GM18868 (cell line): ENCODE results near the gene KRT6C.
"Not testable (repeated sequence)": the region's sequence is repeated elsewhere in the genome, so short reads cannot be mapped to it uniquely, and the experiment has no call there.

Experiments used
- ATAC-seq: cut with Tn5 transposase; IDR thresholded peaks from one replicate; pipeline ENCODE4 v1.9.1; 2021; ENCODE audit warnings: mild to moderate bottlenecking, moderate library complexity; ENCODE audit not compliant: unreplicated experiment

KRT6C gene

GRCh38 chr12:52461693-52462092 is 11.9 kb downstream of the KRT6C start:
- no peak for ATAC-seq

DNA sequence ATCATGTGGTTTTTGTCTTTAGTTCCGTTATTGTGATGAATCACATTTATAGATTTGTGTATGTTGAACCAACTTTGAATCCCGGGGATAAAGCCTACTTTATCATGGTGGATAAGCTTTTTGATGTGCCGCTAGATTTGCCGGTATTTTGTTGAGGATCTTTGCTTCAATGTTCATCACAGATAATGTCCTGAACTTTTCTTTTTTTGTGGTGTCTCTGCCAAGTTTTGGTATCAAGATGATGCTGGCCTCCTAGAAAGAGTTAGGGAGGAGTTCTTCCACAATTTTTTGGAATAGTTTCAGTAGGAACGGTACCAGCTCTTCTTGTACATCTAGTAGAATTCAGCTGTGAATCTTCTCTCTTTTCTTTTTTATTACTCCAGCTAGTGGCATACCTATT is 14.7 kb downstream of the KRT6C start:
- ATAC-seq, result no peak

DNA sequence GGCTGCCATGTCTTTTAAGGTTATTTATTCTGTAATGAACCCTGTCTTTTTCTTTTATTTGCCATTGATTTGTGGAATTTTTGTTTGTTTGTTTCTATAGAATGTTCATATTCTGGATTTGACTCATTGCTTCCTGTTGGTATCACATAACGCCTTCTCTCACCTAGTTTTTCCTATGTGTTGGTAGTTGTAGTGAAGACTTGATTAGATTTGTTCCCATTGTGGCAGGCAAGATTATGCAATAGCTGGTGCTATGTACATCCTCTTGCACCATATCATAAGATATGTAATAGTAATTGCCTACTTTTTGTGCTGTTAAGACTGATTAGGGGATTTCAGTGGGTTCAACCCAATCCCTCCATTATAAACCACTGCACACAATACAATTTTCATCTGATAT is 17.8 kb downstream of the KRT6C start:
- no peak for ATAC-seq

GRCh38 chr12:52454411-52455201 is 19.0 kb downstream of the KRT6C start:
- ATAC-seq, result no peak

- no peak for ATAC-seq
Measured at GRCh38 chr12:52452101-52452500, 21.5 kb downstream of the KRT6C start, which contains the start of gene KRT6B. KRT6B (minus strand) TSS chr12:52452146; CDS start chr12:52452078, 68 bp downstream.

GRCh38 chr12:52448228-52448627 is 25.4 kb downstream of the KRT6C start:
- no peak for ATAC-seq

DNA sequence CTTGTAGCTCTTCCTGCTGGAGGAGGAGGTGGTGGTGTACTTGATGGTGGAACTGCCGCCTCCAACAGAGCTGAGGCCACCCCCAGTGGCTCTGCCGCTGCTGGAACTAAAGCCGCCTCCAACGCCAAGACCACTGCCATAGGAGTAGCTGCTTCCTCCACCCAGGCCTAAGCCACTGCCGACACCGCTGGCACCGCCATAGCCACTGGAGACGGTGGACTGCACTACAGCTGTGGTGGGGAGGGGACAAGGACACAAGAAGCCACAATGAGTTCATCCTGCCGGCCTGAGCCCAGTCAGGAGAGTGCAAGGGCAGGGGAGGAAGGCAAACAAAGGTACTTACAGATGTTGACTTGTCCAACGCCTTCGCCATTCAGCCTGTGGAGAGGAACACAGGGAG is 26.4 kb downstream of the KRT6C start:
- ATAC-seq, result not testable (repeated sequence)

DNA sequence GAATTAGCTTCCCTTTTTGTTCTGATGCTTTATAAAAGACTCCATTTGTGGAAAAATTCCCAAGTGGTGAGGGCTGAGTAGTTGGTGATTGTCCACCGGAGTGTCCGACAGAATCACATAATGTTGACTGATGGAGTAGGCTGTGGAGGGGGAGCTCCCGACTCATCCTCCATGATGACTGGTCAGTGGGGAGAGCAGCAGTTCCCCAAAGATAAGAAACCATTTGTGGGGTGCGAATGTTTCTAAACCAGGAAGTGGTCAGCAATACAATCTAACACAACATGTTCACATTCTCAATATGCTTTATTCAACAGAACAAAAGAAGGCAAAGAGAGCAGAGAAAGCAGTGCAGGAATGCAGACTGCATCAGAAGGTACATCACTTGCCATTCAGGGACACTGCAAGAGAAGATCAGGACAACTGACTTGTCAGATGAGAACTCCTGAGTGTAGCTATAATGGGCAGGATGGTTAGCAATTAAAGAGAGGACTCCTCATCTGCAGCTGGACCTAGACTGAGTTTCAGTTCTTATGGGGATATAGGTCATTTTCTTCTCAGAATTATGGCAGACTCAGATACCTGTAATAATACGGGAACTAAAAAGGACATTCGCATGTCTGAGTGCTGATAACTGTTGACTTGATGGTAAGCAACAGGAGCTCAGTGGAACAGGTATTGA is 27.1 kb downstream of the KRT6C start:
- ATAC-seq, result no peak

GRCh38 chr12:52445876-52446275 is 27.7 kb downstream of the KRT6C start:
- no peak for ATAC-seq

DNA sequence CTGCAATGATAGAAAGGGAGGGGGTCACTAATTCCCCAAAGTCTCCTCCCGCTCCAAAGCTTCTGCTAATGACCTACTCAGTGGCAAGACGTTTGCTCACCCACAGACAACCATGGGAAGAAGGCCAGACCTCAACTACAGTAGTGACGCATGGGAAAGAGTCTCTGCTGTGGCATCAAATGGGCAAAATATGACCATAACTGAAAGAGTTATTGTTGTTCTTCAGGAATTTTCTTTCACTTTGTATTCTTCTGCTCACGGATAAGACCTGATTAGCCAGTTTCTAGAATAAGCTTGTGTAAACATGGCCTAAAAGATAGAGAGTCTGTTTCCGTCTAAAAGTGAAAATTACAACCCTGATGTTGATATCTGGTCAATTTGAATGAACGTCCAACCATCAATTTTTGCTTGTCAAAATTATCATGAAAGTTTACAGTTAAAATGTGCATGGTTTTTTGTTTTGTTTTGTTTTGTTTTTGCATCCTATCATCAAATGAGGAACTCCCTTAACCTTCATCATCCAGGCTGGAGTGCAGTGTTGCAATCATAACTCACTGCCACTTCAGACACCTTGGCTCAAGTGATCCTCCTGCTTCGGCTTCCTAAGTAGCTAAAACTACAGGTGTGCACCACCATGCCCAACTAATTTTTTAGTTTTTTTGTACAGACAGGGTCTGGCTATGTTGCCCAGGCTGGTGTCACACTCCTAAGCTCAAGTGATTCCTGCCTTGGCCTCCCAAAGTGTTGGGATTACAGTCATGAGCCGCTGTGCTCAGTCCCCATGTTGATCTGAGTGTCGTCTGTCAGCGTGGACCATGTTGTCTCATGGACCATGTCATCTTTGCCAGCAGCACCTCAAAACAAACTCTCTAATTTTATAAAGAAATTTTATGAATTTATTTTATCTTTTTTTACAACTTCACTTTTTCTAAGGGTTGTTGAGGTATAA is 28.7 kb downstream of the KRT6C start:
- ATAC-seq, result no peak

DNA sequence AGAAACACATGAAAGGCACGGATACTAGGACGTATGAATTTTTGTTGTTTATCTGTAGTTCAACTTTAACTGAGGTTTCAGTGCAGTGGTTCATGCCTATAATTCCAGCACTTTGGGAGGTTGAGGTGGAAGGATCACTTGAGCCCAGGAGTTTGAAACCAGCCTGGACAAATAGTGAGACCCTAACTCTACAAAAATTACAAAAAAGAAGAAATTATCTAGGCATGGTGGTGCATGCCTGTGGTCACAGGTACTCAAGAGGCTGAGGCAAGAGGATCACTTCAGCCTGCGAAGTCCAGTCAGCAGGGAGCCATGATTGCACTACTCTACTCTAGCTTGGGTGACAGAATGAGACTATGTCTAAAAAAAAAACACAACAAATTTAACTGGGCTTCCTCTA is 29.6 kb downstream of the KRT6C start:
- ATAC-seq, result no peak

- ATAC-seq, result no peak
Measured at GRCh38 chr12:52442600-52443061, 31.0 kb downstream of the KRT6C start.

DNA sequence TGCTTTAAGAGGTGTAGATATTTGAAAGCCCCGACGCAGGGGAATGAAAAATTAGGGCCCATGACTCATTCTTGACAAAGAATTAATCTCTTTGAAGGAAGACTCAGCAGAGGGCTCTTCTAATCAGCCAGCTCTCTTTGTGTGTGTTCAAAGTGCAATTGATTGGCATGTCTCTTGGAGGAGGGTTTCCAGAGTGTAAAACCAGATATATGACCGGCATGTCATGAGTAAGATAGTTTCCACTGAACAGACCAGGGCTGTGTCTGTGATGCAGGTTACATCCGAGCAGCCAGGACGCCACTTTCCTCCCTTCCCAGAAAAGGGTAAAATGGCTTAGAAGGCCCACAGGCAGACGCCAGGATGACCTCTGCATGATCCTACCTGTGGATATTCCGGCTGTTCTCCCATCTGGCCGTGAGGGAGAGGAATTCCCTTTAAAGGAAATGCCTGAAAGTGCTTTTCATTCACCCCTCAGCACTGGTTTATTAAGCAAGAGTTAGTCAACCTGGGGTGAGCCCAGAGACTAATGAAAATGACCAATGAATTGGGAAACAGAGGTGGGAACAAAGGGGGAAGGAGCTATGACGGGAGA is 32.2 kb downstream of the KRT6C start:
- no peak for ATAC-seq

DNA sequence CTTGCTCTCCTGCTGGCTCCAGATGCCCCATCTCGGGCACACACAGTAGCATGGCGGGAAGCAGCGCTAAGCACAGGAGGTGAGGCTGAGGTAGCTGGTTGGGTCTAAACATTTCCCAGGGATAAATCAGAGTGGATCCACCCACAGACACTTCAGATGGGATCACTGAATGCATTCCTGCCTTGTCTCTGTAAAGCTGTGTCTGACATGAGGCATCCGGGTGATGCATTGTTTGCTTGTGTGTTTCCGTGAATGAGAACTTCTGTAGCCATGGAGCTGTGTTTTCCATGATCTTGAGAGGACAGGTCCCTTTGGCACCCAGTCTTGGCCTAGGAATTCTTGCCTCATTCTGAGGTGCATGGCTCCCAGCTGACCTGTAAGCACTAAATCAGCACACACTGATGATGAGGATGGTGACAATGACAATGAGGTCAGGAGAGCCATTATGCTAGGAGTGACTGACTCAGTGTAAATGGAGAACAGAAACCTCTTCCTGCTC is 32.7 kb downstream of the KRT6C start:
- no peak for ATAC-seq

DNA sequence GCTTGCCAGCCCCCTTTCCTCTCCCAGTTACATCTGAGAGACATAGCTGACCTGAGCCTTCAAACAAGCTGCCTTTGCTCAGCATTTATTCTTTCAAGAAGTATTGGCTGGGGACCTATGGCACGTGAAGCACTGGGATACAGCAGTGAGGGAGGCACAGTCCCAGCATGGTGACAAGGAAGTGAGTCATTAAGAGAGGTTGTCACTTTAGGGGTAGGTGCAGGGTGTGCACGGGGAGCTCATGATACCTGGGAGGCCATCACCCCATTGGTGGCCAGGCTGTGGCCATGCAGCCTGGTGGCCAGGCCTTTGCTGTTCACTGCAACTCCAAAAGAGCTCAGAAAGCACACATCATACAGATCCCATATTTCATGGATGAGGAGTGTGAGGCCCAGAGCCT is 33.8 kb downstream of the KRT6C start:
- no peak for ATAC-seq

DNA sequence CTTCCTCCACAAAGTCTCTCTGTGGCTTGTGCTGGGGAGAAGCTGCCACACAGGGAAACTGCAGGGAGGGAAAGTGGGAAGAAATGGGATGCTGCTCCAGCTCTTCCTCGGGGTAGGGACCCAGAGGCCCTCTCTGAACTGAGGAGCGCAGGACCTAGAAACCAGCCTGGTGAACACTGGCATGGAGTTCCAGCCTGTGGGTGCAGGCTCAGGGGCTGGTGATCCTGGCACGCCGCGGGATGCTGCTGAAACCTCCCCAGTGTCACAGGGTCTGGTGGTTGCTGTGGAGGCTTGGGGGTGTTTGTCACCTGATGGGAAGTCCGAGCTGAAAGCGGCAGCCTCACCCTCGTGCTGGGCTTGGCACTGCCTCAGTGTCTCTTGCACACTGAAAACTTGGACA is 34.2 kb downstream of the KRT6C start:
- ATAC-seq, result no peak

GRCh38 chr12:52438305-52439301 is 35.0 kb downstream of the KRT6C start:
- no peak for ATAC-seq

DNA sequence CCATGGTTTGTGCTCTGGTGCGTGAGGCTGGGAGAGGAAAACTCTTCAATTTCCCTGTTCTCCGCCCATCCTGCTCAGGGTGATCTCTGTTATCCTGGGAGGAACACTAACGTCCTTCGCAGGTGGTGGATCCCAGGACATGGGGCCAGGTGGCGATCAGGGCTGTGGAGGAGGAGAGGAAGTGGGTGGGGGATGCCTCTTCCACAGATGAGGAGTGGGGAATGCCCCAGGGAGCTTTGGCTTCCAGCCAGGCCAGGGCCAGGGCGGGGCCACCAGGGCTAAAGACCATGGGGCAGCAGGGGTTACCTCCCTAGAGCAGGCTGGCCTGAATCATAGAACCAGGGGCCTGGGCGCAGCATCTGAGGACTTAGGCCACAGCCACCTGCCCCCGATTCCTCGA is 36.1 kb downstream of the KRT6C start:
- ATAC-seq, result no peak

- no peak for ATAC-seq
Measured at GRCh38 chr12:52436828-52437474, 36.7 kb downstream of the KRT6C start.
